NCI-H446 treated with DMSO at 0.1 percent for 48 hours (cell line): ENCODE results near the gene PLEKHM1.
"Not testable (repeated sequence)": the region's sequence is repeated elsewhere in the genome, so short reads cannot be mapped to it uniquely, and the experiment has no call there.

ENCODE experiments used
- DNase-seq: peaks from one replicate; lab custom pipeline; 2025; lab: John Stamatoyannopoulos, UW

Gene PLEKHM1

GRCh38 chr17:45441526-45442310 lies 48.8 kb downstream of the PLEKHM1 start:
- no peak for DNase-seq

GRCh38 chr17:45440839-45441515 lies 49.5 kb downstream of the PLEKHM1 start:
- not testable (repeated sequence) for DNase-seq

GRCh38 chr17:45440161-45440778 lies 50.3 kb downstream of the PLEKHM1 start:
- DNase-seq: no peak

- no peak for DNase-seq
Measured at GRCh38 chr17:45438931-45439610, 51.5 kb downstream of the PLEKHM1 start.

GRCh38 chr17:45437465-45438283 lies 52.8 kb downstream of the PLEKHM1 start:
- no peak for DNase-seq

GRCh38 chr17:45436625-45437464 lies 53.7 kb downstream of the PLEKHM1 start:
- DNase-seq: no peak

GRCh38 chr17:45436161-45436560 lies 54.4 kb downstream of the PLEKHM1 start:
- no peak for DNase-seq

- no peak for DNase-seq
Measured at GRCh38 chr17:45435481-45435880, 55.0 kb downstream of the PLEKHM1 start.

- no peak for DNase-seq
Measured at GRCh38 chr17:45433159-45433535, 57.4 kb downstream of the PLEKHM1 start.

GRCh38 chr17:45432405-45433158 lies 57.9 kb downstream of the PLEKHM1 start, which contains the start of gene ARHGAP27:
ARHGAP27 (minus strand) TSS chr17:45432870; CDS start chr17:45430279, 2,591 bp downstream.
- no peak for DNase-seq

- no peak for DNase-seq
Measured at GRCh38 chr17:45431531-45432404, 58.8 kb downstream of the PLEKHM1 start.

- no peak for DNase-seq
Measured at GRCh38 chr17:45430738-45431530, 59.6 kb downstream of the PLEKHM1 start.

- no peak for DNase-seq
Measured at GRCh38 chr17:45430006-45430737, 60.3 kb downstream of the PLEKHM1 start.

- no peak for DNase-seq
Measured at GRCh38 chr17:45429339-45430005, 61.0 kb downstream of the PLEKHM1 start.

- no peak for DNase-seq
Measured at GRCh38 chr17:45428931-45429338, 61.6 kb downstream of the PLEKHM1 start.

- DNase-seq: peak; percentile 35
Measured at GRCh38 chr17:45428050-45428617, 62.4 kb downstream of the PLEKHM1 start.
